ENCODE measurements around the gene PTGES.

The PTGES gene

GRCh38 chr9:129745200-129745599 lies 7.6 kb downstream of the PTGES start:
- DNase-seq (ENCODE audit: low read depth in 2 of 2) = no peak

GRCh38 chr9:129740666-129741464 lies 12.0 kb downstream of the PTGES start:
- DNase-seq (ENCODE audit: low read depth in 2 of 2) = no peak

GRCh38 chr9:129740174-129740573 lies 12.7 kb downstream of the PTGES start:
- DNase-seq (ENCODE audit: low read depth in 2 of 2) = no peak

GRCh38 chr9:129739432-129739831 lies 13.4 kb downstream of the PTGES start:
- DNase-seq (ENCODE audit: low read depth in 2 of 2) = no peak

GRCh38 chr9:129737479-129738274 lies 15.2 kb downstream of the PTGES start:
- peak; percentile 70 to 82 for DNase-seq (ENCODE audit: low read depth in 2 of 2)

GRCh38 chr9:129736334-129736733 lies 16.5 kb downstream of the PTGES start:
- no peak for DNase-seq (ENCODE audit: low read depth in 2 of 2)

- DNase-seq (ENCODE audit: low read depth in 2 of 2) = no peak
These were observed 17.3 kb downstream of the PTGES start for GRCh38 chr9:129735546-129735945.

- DNase-seq (ENCODE audit: low read depth in 2 of 2) = no peak
These were observed 19.2 kb downstream of the PTGES start for GRCh38 chr9:129733632-129733953.

GRCh38 chr9:129732946-129733631 lies 19.8 kb downstream of the PTGES start:
- DNase-seq (ENCODE audit: low read depth in 2 of 2) = no peak

- no peak for DNase-seq (ENCODE audit: low read depth in 2 of 2)
These were observed 20.7 kb downstream of the PTGES start for GRCh38 chr9:129732100-129732499.

- no peak for DNase-seq (ENCODE audit: low read depth in 2 of 2)
These were observed 21.3 kb downstream of the PTGES start for GRCh38 chr9:129731477-129732085.

- DNase-seq (ENCODE audit: low read depth in 2 of 2) = no peak
These were observed 24.1 kb downstream of the PTGES start for GRCh38 chr9:129728744-129729143.

- peak; percentile 23 to 27 for DNase-seq (ENCODE audit: low read depth in 2 of 2)
These were observed 26.3 kb downstream of the PTGES start for GRCh38 chr9:129726322-129727160.

GRCh38 chr9:129725795-129726251 lies 27.0 kb downstream of the PTGES start:
- no peak for DNase-seq (ENCODE audit: low read depth in 2 of 2)

GRCh38 chr9:129724456-129725190 lies 28.2 kb downstream of the PTGES start:
- no peak for DNase-seq (ENCODE audit: low read depth in 2 of 2)

- DNase-seq (ENCODE audit: low read depth in 2 of 2) = no peak
These were observed 29.9 kb downstream of the PTGES start for GRCh38 chr9:129722913-129723312.

GRCh38 chr9:129720865-129721545 lies 31.8 kb downstream of the PTGES start:
- no peak for DNase-seq (ENCODE audit: low read depth in 2 of 2)

- DNase-seq (ENCODE audit: low read depth in 2 of 2) = no peak
These were observed 32.5 kb downstream of the PTGES start for GRCh38 chr9:129720181-129720864.

- DNase-seq (ENCODE audit: low read depth in 2 of 2) = no peak
These were observed 33.7 kb downstream of the PTGES start for GRCh38 chr9:129719135-129719534.
